Body of pancreas (tissue), 4 donors: Measurements from ENCODE around the gene SPOCK1.

Experiments used
- CTCF ChIP-seq, 7 experiments: fragments of 450-650 bp in 4 of 7; fragments of 200-600 bp in 3 of 7; sonication (generic) in 3 of 7; IDR thresholded peaks; one replicate each; pipeline ENCODE4 v1.5.1; 2016 to 2019; ENCODE audit warnings: antibody characterized with exemption in 7 of 7
- POLR2A ChIP-seq, 3 donors: fragments of 450-650 bp; IDR thresholded peaks; one replicate each; pipeline ENCODE4 v1.6.1; 2016; ENCODE audit warnings: antibody characterized with exemption in 3 of 3, mild to moderate bottlenecking in 2 of 3

DNA sequence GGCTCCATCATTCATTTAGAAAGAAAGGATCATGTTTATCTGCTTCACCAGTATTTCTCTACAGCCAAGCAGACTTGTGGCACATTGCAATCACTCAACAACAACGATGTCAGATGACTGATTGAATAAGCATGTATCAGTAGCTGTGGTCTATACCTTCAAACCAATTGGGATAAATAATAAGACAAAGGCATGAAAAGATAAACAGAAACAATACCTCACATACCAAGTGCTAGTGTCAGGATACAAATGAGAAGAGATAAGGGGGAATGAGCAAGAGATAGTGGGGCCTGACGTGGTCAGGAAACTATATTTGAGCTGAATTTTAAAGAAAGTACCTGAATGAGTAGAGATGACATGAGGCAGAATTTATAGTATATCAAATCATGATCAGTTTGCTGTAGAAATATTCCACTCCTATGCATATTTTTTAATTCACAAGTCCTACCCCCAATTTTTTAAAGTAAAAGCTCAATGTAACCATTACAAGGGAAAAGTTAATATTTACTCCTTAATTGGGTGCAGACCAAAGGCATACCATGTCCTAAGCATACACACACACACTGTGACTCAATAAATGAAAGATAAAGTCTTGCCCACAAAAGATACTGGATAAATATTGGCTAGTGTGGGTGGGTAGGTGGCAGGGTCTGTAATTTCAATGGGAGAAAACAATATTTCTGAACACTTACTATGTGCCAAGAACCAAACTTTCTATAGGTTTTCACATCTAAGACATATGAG is 284.5 kb downstream of the SPOCK1 start:
- no peak for TF ChIP-seq CTCF (IDR thresholded peaks at IDR 0.05)
- TF ChIP-seq POLR2A (IDR thresholded peaks at IDR 0.05): no peak
